ENCODE data around the gene VAPB. TPM values are rescaled to one million over a fixed set of nuclear protein-coding genes. Genes with fewer than 3 reads are reported as not detected.

VAPB gene
- total RNA-seq, 1 experiment from 2014 or later, result 46.6 TPM

DNA sequence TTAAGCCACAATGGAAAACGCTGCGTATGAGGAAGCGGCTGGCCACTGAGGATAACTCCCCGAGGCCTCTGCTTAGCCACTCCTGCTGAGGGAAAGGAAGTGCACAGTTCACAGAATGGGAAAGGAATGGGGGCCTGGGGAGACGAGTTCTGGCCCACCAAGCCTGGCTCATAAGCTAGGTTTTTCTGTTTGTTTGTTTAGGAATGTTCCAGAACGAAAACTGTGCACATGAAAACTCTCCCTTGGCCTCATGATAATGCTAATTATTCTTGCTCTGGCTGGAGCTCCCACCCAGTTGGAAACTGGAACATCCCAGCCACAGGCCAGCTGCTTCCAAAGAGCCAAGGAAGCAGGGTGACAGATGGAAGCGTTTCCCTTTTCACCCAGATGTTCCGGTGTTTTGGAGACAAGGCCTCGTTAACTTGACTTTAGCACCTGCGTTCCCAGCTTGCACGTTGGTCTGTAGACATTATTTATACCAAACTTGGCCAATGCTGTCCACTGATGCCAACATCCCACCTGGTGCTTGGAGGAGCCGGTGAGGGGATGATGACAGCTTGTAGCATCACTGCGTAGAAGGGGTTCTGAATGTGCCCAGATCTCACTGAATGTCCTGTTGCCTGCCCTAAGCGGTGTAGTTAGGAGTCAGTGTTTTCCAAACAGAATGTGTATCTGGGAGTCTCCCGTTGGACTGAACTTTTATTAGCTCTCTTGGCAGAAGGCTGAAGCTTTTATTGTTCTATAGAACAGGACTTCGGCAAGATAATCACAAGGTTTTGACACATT is 91.7 kb downstream of the VAPB start:
- TF ChIP-seq, protein P1, sequence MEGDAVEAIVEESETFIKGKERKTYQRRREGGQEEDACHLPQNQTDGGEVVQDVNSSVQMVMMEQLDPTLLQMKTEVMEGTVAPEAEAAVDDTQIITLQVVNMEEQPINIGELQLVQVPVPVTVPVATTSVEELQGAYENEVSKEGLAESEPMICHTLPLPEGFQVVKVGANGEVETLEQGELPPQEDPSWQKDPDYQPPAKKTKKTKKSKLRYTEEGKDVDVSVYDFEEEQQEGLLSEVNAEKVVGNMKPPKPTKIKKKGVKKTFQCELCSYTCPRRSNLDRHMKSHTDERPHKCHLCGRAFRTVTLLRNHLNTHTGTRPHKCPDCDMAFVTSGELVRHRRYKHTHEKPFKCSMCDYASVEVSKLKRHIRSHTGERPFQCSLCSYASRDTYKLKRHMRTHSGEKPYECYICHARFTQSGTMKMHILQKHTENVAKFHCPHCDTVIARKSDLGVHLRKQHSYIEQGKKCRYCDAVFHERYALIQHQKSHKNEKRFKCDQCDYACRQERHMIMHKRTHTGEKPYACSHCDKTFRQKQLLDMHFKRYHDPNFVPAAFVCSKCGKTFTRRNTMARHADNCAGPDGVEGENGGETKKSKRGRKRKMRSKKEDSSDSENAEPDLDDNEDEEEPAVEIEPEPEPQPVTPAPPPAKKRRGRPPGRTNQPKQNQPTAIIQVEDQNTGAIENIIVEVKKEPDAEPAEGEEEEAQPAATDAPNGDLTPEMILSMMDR (IDR thresholded peaks at IDR 0.05), result no peak
- TF ChIP-seq, protein P2, sequence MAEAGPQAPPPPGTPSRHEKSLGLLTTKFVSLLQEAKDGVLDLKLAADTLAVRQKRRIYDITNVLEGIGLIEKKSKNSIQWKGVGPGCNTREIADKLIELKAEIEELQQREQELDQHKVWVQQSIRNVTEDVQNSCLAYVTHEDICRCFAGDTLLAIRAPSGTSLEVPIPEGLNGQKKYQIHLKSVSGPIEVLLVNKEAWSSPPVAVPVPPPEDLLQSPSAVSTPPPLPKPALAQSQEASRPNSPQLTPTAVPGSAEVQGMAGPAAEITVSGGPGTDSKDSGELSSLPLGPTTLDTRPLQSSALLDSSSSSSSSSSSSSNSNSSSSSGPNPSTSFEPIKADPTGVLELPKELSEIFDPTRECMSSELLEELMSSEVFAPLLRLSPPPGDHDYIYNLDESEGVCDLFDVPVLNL (CRISPR knock-in tag; IDR thresholded peaks at IDR 0.05; ENCODE audit: borderline replicate concordance, low read depth), result no peak
- no peak for TF ChIP-seq GABPB1 (CRISPR knock-in tag; IDR thresholded peaks at IDR 0.05)
- no peak for TF ChIP-seq NR1H2 (CRISPR knock-in tag; IDR thresholded peaks at IDR 0.05)

DNA sequence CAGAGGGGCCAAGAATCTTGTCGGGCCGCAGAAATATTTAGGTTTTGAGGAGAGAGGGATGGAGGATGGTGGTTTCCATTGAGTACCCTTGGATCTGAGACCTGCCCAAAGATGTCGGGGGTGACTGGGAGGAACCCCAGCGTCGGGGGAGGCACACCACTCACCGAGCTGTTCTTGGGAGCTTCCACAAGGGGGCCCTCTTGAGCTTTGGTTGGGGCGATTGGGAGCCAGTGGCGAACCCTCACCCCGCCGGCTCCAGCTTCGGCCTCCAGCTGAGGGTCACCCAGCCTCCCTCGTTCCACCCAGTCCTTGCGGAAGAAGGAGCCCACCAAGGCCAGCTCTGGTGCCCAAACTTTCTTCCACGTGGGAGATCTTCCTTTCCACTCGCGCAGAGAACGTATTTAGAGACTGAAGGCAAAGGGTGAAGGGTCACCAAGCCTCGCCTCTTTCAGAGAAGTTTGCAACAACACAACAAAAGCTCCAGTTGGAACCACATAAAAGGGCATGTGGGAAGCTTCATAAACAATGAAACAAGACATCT is 92.5 kb downstream of the VAPB start:
- Mint-ChIP-seq H3K36me3 (peaks cover 34% of the 10 kb centered on the region), H3K4me1 (peaks cover 10% of the 10 kb centered on the region), H3K27me3 (ENCODE audit: low read depth) (peaks cover 4% of the 10 kb centered on the region; the same call in 1 of the 2 replicates), H3K27ac (no peak overlapping the region), H3K9me3 (peaks cover 47% of the 10 kb centered on the region), H3K4me3 (peak overlapping the region; percentile 31; the same call in 1 of the 2 replicates)
- TF ChIP-seq SP1 (CRISPR knock-in tag; conservative IDR thresholded peaks at IDR 0.05) (0 out of 2 replicates have a peak, but pooled peaks have one; percentile 12), ZNF423 (CRISPR knock-in tag; IDR thresholded peaks at IDR 0.05) (peak; percentile 60), KAT7 (CRISPR knock-in tag; IDR thresholded peaks at IDR 0.05; ENCODE audit: borderline replicate concordance) (no peak), ZNF396 (CRISPR knock-in tag; IDR thresholded peaks at IDR 0.05; ENCODE audit: borderline replicate concordance) (no peak)
- TF ChIP-seq, protein P1 (IDR thresholded peaks at IDR 0.05), result peak; percentile 92
- ATAC-seq (peak; percentile 96), DNase-seq (ENCODE audit: low spot score) (peak; percentile 86)
- ChIA-PET CTCF (interaction anchor here (0.5 to 4.6 kb wide), 83 partner anchors 8 to 975 kb away, joined by 3 to 119 read pairs (median 4); partner anchors contain the start of genes APCDD1L, GNAS, GNAS-AS1 and PRELID3B), POLR2A (interaction anchor here (0.9 to 2.3 kb wide), 6 partner anchors 33 to 362 kb away, joined by 3 to 15 read pairs (median 4); partner anchors contain the start of genes APCDD1L and STX16)

More for the DNA sequence above, 91.7 kb downstream of the VAPB start:
- DNase-seq (ENCODE audit: low spot score), result no peak
- Mint-ChIP-seq H3K4me1 (peaks cover 10% of the 10 kb centered on the region), H3K27ac (no peak overlapping the region), H3K9me3 (peaks cover 43% of the 10 kb centered on the region), H3K4me3 (no peak overlapping the region), H3K36me3 (peaks cover 26% of the 10 kb centered on the region), H3K27me3 (ENCODE audit: low read depth) (peaks cover 4% of the 10 kb centered on the region; the same call in 1 of the 2 replicates)
- POLR2A ChIA-PET, result interaction anchor here (0.9 to 2.3 kb wide), 5 partner anchors 34 to 211 kb away, joined by 3 to 15 read pairs (median 3); partner anchors contain the start of genes APCDD1L and STX16
- CTCF ChIA-PET, result interaction anchor here (0.6 to 4.6 kb wide), 64 partner anchors 9 to 1872 kb away, joined by 3 to 119 read pairs (median 5); partner anchors contain the start of genes APCDD1L, GNAS, GNAS-AS1 and PRELID3B
- no peak for ATAC-seq

DNA sequence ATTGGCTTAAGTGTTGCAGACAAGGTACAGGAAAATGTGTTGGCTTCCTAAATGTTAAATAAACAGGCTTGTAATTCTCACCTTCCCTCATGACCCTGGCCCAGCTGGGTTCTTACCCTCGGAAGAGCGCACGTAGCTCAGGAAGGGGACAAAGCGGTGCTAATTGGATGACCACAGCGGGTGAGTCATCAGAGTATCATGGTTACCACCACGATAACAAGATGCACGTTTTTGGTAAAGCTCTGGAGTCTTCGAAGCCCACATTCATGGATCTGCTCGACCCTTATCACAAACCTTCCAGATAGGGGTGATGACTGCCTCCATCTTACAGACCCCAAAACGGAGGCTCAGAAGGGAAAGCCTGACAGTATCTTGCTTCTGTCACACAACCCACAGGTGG is 93.4 kb downstream of the VAPB start:
- TF ChIP-seq, protein P3, sequence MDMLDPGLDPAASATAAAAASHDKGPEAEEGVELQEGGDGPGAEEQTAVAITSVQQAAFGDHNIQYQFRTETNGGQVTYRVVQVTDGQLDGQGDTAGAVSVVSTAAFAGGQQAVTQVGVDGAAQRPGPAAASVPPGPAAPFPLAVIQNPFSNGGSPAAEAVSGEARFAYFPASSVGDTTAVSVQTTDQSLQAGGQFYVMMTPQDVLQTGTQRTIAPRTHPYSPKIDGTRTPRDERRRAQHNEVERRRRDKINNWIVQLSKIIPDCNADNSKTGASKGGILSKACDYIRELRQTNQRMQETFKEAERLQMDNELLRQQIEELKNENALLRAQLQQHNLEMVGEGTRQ (CRISPR knock-in tag; IDR thresholded peaks at IDR 0.05), result no peak
- TF ChIP-seq ZNF138 (CRISPR knock-in tag; conservative IDR thresholded peaks at IDR 0.05) (no peak), ZNF121 (CRISPR knock-in tag; IDR thresholded peaks at IDR 0.05) (no peak), CREB1 (CRISPR knock-in tag; IDR thresholded peaks at IDR 0.05) (no peak), JAZF1 (CRISPR knock-in tag; IDR thresholded peaks at IDR 0.05) (no peak), CBFB (CRISPR knock-in tag; IDR thresholded peaks at IDR 0.05; ENCODE audit: low read depth) (no peak), NR2C2 (CRISPR knock-in tag; IDR thresholded peaks at IDR 0.05) (no peak), RORB (CRISPR knock-in tag; IDR thresholded peaks at IDR 0.05) (no peak), MYBL2 (CRISPR knock-in tag; IDR thresholded peaks at IDR 0.05) (no peak), TEAD1 (CRISPR knock-in tag; IDR thresholded peaks at IDR 0.05) (no peak)
- TF ChIP-seq, protein P2 (CRISPR knock-in tag; IDR thresholded peaks at IDR 0.05; ENCODE audit: borderline replicate concordance, low read depth), result no peak
- TF ChIP-seq, protein P4, sequence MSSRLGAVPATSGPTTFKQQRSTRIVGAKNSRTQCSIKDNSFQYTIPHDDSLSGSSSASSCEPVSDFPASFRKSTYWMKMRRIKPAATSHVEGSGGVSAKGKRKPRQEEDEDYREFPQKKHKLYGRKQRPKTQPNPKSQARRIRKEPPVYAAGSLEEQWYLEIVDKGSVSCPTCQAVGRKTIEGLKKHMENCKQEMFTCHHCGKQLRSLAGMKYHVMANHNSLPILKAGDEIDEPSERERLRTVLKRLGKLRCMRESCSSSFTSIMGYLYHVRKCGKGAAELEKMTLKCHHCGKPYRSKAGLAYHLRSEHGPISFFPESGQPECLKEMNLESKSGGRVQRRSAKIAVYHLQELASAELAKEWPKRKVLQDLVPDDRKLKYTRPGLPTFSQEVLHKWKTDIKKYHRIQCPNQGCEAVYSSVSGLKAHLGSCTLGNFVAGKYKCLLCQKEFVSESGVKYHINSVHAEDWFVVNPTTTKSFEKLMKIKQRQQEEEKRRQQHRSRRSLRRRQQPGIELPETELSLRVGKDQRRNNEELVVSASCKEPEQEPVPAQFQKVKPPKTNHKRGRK (CRISPR knock-in tag; IDR thresholded peaks at IDR 0.05; ENCODE audit: borderline replicate concordance), result no peak
- DNase-seq (ENCODE audit: low spot score) (no peak), ATAC-seq (no peak)
- ChIA-PET POLR2A (interaction anchor here (1.0 to 2.3 kb wide), 3 partner anchors 32 to 361 kb away, joined by 4 to 15 read pairs (median 6); partner anchors contain the start of genes APCDD1L and STX16), CTCF (interaction anchor here (0.5 to 4.6 kb wide), 55 partner anchors 9 to 973 kb away, joined by 3 to 119 read pairs (median 5); partner anchors contain the start of genes APCDD1L, GNAS, GNAS-AS1 and STX16)
- Mint-ChIP-seq H3K4me1 (peaks cover 10% of the 10 kb centered on the region), H3K4me3 (no peak overlapping the region), H3K27ac (no peak overlapping the region), H3K27me3 (ENCODE audit: low read depth) (peaks cover 4% of the 10 kb centered on the region; the same call in 1 of the 2 replicates), H3K9me3 (peaks cover 41% of the 10 kb centered on the region), H3K36me3 (peaks cover 28% of the 10 kb centered on the region)

Data from WTC11 (cell line).